ENCODE data around the gene SPEN.

Gene SPEN

DNA sequence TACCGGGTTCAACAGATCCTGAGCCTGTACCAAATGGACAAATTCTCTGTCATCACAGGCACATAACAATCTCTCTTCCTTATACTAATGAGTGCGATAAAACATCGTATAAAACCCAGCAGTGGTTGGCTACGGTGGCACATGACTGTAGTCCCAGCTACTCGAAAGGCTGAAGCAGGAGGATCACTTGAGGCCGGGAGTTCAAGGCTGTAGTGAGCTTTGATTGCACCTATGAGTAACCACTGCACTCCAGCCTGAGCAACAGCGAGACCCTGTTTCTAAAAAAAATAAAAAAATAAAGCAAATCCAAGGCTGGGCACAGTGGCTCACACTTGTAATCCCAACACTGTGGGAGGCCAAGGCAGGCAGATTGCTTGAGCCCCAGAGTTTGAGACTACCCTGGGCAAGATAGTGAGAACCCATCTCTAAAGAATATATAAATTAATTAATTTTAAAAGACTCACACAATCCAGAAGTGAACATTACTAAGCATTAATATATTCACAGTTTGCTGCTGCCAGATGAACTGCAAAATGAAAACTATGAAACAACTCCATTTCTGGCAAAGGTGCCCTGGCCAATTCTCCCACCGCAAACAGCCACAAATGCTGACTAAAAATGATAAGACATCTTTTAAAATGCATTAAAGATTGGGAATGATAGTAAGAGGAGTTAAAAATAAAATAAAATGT is 115.3 kb downstream of the SPEN start:
- TF ChIP-seq POLR2AphosphoS5 (IDR thresholded peaks at IDR 0.05; ENCODE audit: low read depth, low read length) (no peak), FOXP2 (optimal IDR thresholded peaks at IDR 0.05; ENCODE audit: borderline replicate concordance, extremely low read depth, extremely low read length, insufficient read depth) (no peak), TAF1 (IDR thresholded peaks at IDR 0.05; ENCODE audit: borderline replicate concordance, insufficient read depth, low read length) (no peak), SIN3A (IDR thresholded peaks at IDR 0.05; ENCODE audit: borderline replicate concordance, insufficient read depth, low read length) (no peak)
- TF ChIP-seq, protein P1, sequence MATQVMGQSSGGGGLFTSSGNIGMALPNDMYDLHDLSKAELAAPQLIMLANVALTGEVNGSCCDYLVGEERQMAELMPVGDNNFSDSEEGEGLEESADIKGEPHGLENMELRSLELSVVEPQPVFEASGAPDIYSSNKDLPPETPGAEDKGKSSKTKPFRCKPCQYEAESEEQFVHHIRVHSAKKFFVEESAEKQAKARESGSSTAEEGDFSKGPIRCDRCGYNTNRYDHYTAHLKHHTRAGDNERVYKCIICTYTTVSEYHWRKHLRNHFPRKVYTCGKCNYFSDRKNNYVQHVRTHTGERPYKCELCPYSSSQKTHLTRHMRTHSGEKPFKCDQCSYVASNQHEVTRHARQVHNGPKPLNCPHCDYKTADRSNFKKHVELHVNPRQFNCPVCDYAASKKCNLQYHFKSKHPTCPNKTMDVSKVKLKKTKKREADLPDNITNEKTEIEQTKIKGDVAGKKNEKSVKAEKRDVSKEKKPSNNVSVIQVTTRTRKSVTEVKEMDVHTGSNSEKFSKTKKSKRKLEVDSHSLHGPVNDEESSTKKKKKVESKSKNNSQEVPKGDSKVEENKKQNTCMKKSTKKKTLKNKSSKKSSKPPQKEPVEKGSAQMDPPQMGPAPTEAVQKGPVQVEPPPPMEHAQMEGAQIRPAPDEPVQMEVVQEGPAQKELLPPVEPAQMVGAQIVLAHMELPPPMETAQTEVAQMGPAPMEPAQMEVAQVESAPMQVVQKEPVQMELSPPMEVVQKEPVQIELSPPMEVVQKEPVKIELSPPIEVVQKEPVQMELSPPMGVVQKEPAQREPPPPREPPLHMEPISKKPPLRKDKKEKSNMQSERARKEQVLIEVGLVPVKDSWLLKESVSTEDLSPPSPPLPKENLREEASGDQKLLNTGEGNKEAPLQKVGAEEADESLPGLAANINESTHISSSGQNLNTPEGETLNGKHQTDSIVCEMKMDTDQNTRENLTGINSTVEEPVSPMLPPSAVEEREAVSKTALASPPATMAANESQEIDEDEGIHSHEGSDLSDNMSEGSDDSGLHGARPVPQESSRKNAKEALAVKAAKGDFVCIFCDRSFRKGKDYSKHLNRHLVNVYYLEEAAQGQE (IDR thresholded peaks at IDR 0.05; ENCODE audit: insufficient read depth in 1 of 2, low read depth in 2 of 2, low read length in 2 of 2): no peak

DNA sequence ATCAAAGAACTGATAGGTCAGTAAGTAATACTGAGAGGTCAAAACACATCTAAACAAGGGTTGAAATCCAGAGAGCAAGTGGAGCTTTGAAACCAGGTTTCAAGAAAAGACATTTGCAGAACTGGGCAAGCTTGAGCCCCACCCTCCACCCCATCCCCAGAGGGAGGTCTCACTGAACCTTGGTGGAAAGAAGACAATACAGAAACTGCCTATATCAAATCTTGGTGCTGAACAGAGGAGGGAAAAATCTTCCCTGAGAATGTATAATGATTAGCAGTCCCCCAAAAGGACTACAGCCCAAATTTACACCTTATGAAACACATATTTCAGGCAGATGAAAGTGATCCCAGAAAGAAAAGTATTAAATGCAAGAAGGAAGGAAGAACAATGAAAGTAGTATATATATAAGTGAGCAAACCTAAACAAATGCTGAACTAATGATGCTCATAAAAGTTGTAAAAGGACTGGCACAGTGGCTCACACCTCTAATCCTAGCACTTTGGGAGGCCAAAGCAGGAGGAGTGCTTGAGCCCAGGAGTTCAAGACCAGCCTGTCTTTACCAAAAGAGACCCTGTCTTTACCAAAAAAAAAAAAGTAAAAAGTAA is 116.0 kb downstream of the SPEN start:
- TF ChIP-seq TAF1 (IDR thresholded peaks at IDR 0.05; ENCODE audit: borderline replicate concordance, insufficient read depth, low read length) (no peak), POLR2AphosphoS5 (IDR thresholded peaks at IDR 0.05; ENCODE audit: low read depth, low read length) (no peak), SIN3A (IDR thresholded peaks at IDR 0.05; ENCODE audit: borderline replicate concordance, insufficient read depth, low read length) (no peak), FOXP2 (optimal IDR thresholded peaks at IDR 0.05; ENCODE audit: borderline replicate concordance, extremely low read depth, extremely low read length, insufficient read depth) (no peak)
- TF ChIP-seq, protein P1 (IDR thresholded peaks at IDR 0.05; ENCODE audit: insufficient read depth in 1 of 2, low read depth in 2 of 2, low read length in 2 of 2): no peak

DNA sequence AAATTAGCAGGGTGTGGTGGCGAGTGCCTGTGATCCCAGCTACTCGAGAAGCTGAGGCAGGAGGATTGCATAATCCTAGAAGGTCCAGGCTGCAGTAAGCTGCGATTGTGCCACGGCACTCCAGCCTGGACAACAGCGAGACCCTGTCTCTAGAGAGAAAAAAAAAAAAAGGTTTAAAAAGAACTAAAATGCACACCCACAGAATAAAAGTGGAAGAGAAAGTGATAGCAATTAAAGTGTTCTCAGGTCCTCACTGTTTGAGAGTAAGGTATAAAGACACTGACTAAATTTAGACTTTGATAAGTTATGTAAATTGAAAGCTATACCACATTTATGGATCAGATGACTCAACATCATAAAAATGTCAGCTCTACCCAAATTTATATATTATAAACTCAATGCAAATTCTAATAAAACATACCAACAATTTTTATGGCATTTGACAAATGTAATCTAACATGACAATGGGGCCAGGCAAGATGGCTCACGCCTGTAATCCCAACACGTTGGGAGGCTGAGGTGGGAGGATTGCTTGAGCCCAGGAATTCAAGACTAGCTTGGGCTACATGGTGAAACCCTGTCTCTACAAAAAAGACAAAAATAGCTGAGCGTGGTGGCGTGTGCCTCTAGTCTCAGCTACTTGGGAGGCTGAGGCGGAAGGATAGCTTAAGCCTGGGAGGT is 116.6 kb downstream of the SPEN start:
- TF ChIP-seq FOXP2 (optimal IDR thresholded peaks at IDR 0.05; ENCODE audit: borderline replicate concordance, extremely low read depth, extremely low read length, insufficient read depth) (no peak), POLR2AphosphoS5 (IDR thresholded peaks at IDR 0.05; ENCODE audit: low read depth, low read length) (no peak), SIN3A (IDR thresholded peaks at IDR 0.05; ENCODE audit: borderline replicate concordance, insufficient read depth, low read length) (no peak), TAF1 (IDR thresholded peaks at IDR 0.05; ENCODE audit: borderline replicate concordance, insufficient read depth, low read length) (no peak)
- TF ChIP-seq, protein P1 (IDR thresholded peaks at IDR 0.05; ENCODE audit: insufficient read depth in 1 of 2, low read depth in 2 of 2, low read length in 2 of 2): no peak

DNA sequence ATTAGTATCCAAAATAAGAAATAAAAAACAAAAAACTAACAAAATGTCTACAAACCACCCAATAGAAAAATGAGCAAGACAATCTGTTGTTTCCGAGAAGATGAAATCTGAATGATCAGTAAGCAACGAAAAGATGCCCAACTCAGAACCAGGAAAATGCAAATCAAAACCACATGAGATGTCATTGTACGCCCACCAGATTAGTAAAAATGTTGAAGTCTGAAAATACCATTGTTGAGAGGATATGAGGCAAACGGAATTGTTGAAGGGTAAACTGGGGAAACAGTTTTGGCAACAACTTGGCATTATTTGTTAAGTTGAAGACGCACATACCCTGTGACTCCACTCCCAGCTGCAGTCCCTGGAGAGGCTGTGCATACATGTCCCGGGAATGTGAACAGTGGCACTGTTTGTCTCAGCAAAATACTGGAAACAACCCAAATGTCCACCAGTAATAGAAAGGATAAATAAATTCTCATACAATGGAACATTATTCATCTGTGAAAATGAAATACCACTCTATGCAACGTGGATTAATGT is 117.8 kb downstream of the SPEN start:
- TF ChIP-seq FOXP2 (optimal IDR thresholded peaks at IDR 0.05; ENCODE audit: borderline replicate concordance, extremely low read depth, extremely low read length, insufficient read depth): no peak
- no peak for TF ChIP-seq POLR2AphosphoS5 (IDR thresholded peaks at IDR 0.05; ENCODE audit: low read depth, low read length)
- TF ChIP-seq TAF1 (IDR thresholded peaks at IDR 0.05; ENCODE audit: borderline replicate concordance, insufficient read depth, low read length): no peak
- TF ChIP-seq SIN3A (IDR thresholded peaks at IDR 0.05; ENCODE audit: borderline replicate concordance, insufficient read depth, low read length): no peak
- TF ChIP-seq, protein P1 (IDR thresholded peaks at IDR 0.05; ENCODE audit: insufficient read depth in 1 of 2, low read depth in 2 of 2, low read length in 2 of 2): no peak

Data from PFSK-1 (cell line).